Mesenchymal stem cell (in vitro differentiated cells and primary cell): ENCODE results near the gene FLG.

ENCODE experiments used
- DNase-seq: peaks from one replicate; pipeline ENCODE4 v3.0.0-alpha.2; 2013
- H2AFZ ChIP-seq: one replicate; pipeline ENCODE4 v1.6.1; 2013; ENCODE audit warnings: low read depth, mild to moderate bottlenecking, control low read depth, inconsistent platforms, low read length, moderate library complexity
- H2AK5ac ChIP-seq: 2 replicates; pipeline ENCODE4 v1.6.1; 2013; ENCODE audit warnings: low read length, moderate library complexity, mild to moderate bottlenecking, inconsistent platforms; ENCODE audit not compliant: severe bottlenecking
- H2BK120ac ChIP-seq: one replicate; pipeline ENCODE4 v1.6.1; 2013; ENCODE audit warnings: low read depth, mild to moderate bottlenecking, inconsistent platforms, low read length, moderate library complexity
- H2BK12ac ChIP-seq, 2 experiments: one replicate each; pipeline ENCODE4 v1.6.1; 2013; ENCODE audit warnings: inconsistent platforms in 2 of 2, low read length in 2 of 2, mild to moderate bottlenecking in 2 of 2, moderate library complexity in 2 of 2, control low read depth in 1 of 2
- H2BK15ac ChIP-seq: one replicate; pipeline ENCODE4 v1.6.1; 2013; ENCODE audit warnings: mild to moderate bottlenecking, low read depth, inconsistent platforms; ENCODE audit not compliant: poor library complexity, severe bottlenecking
- H2BK5ac ChIP-seq: 2 replicates; pipeline ENCODE4 v1.6.1; 2013; ENCODE audit warnings: low read depth, mild to moderate bottlenecking, low read length, control low read depth, inconsistent platforms; ENCODE audit not compliant: poor library complexity, severe bottlenecking
- H3K14ac ChIP-seq, 2 experiments: one replicate each; pipeline ENCODE4 v1.6.1; 2013; ENCODE audit warnings: inconsistent platforms in 2 of 2, low read length in 2 of 2, control low read depth in 1 of 2, mild to moderate bottlenecking in 1 of 2, moderate library complexity in 1 of 2
- H3K18ac ChIP-seq, 2 experiments: one replicate each; pipeline ENCODE4 v1.6.1; 2013; ENCODE audit warnings: inconsistent platforms in 2 of 2, low read length in 2 of 2, control low read depth in 1 of 2, low read depth in 1 of 2, mild to moderate bottlenecking in 1 of 2
- H3K23ac ChIP-seq, 2 experiments: one replicate each; pipeline ENCODE4 v1.6.1; 2013; ENCODE audit warnings: inconsistent platforms in 2 of 2, low read length in 2 of 2, mild to moderate bottlenecking in 2 of 2, moderate library complexity in 2 of 2, control low read depth in 1 of 2
- H3K27ac ChIP-seq: 2 replicates; pipeline ENCODE4 v1.5.1; 2013; ENCODE audit warnings: mild to moderate bottlenecking, moderate library complexity, low read length, control low read depth, inconsistent platforms; ENCODE audit not compliant: poor library complexity, severe bottlenecking
- H3K27me3 ChIP-seq, 2 experiments: 2 replicates each; pipeline versions ENCODE4 v1.6.1 to v1.7.0; 2013; ENCODE audit warnings: low read length in 2 of 2, mild to moderate bottlenecking in 2 of 2, moderate library complexity in 2 of 2, control low read depth in 1 of 2, inconsistent platforms in 1 of 2; ENCODE audit not compliant: control insufficient read depth in 1 of 2, insufficient read depth in 1 of 2
- H3K36me3 ChIP-seq, 2 experiments: 2 replicates each; pipeline versions ENCODE4 v1.6.1 to v1.7.0; 2013; ENCODE audit warnings: low read length in 2 of 2, control low read depth in 1 of 2, inconsistent platforms in 1 of 2, low read depth in 1 of 2, mild to moderate bottlenecking in 1 of 2; ENCODE audit not compliant: insufficient read depth in 2 of 2, control insufficient read depth in 1 of 2
- H3K4ac ChIP-seq, 2 experiments: one replicate each; pipeline ENCODE4 v1.6.1; 2013; ENCODE audit warnings: inconsistent platforms in 2 of 2, low read length in 2 of 2, mild to moderate bottlenecking in 2 of 2, moderate library complexity in 2 of 2, control low read depth in 1 of 2, low read depth in 1 of 2
- H3K4me1 ChIP-seq: 2 replicates; pipeline ENCODE4 v1.6.1; 2013; ENCODE audit warnings: low read depth, low read length, control low read depth; ENCODE audit not compliant: control insufficient read depth, insufficient read depth
- H3K4me2 ChIP-seq: 2 replicates; pipeline ENCODE4 v1.6.1; 2013; ENCODE audit warnings: low read length, mild to moderate bottlenecking, inconsistent platforms; ENCODE audit not compliant: poor library complexity, severe bottlenecking
- H3K4me3 ChIP-seq, 2 experiments: 2 replicates each; pipeline versions ENCODE4 v1.5.1 to v1.7.0; 2013; ENCODE audit warnings: low read length in 2 of 2, mild to moderate bottlenecking in 2 of 2, control low read depth in 1 of 2, low read depth in 1 of 2; ENCODE audit not compliant: insufficient read depth in 1 of 2
- H3K79me1 ChIP-seq: replicated peaks from 2 replicates; pipeline ENCODE4 v1.6.1; 2013; ENCODE audit warnings: mild to moderate bottlenecking, control low read depth, low read length, inconsistent platforms; ENCODE audit not compliant: poor library complexity, severe bottlenecking
- H3K9ac ChIP-seq: 2 replicates; pipeline ENCODE4 v1.7.0; 2013; ENCODE audit warnings: mild to moderate bottlenecking, low read length, moderate library complexity
- H3K9me3 ChIP-seq: 2 replicates; pipeline ENCODE4 v1.7.0; 2013; ENCODE audit warnings: mild to moderate bottlenecking, low read length; ENCODE audit not compliant: control insufficient read depth
- H4K8ac ChIP-seq: one replicate; pipeline ENCODE4 v1.6.1; 2013; ENCODE audit warnings: inconsistent platforms, mild to moderate bottlenecking, low read length, moderate library complexity
- H4K91ac ChIP-seq: one replicate; pipeline ENCODE4 v1.6.1; 2013; ENCODE audit warnings: mild to moderate bottlenecking, low read length, inconsistent platforms
- WGBS: methylation state at CpG from one replicate; pipeline ENCODE4 v1.1.7; 2013; ENCODE audit warnings: mixed read lengths; 5-methylcytosine and 5-hydroxymethylcytosine counted together

FLG gene

DNA sequence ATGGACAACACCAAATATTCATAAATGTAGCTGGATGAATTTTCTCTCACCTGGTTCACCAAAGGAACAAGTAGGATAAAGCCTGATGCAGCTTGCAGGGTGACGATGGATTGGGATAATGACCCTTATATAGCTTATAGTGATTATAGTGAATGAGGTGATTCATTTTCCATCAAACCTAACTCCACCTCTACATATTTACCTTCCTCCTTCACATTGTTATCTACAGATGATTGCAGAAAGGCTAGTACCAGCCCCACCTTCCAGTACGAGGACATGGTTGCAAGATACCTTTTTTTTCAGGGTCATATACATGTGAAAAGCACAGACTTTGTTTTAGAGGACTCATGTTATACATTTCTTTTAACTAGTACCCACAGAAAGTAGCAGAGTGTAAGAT lies 34.9 kb upstream of the FLG start, which contains the start of gene FLG2:
FLG2 (minus strand) TSS at position 101 of the 400 bp plus-strand sequence. CDS start 1,122 bp downstream, outside the sequence.
- H2BK15ac ChIP-seq = no peak within 1 kb of the TSS
- no peak within 1 kb of the TSS for H3K9ac ChIP-seq
- no peak within 1 kb of the TSS for H2BK120ac ChIP-seq
- no peak within 1 kb of the TSS for H3K18ac ChIP-seq
- no peak within 1 kb of the TSS for H3K4me2 ChIP-seq
- H3K14ac ChIP-seq = no peak within 1 kb of the TSS
- no peak within 1 kb of the TSS for H3K4me3 ChIP-seq
- H3K36me3 ChIP-seq = no peaks in the 10 kb centered on the region
- H3K4me1 ChIP-seq = no peaks in the 10 kb centered on the region
- 50% methylated on average over 1 of the region's 2 CpGs for WGBS
- H2BK12ac ChIP-seq = no peak within 1 kb of the TSS
- no peak within 1 kb of the TSS for H3K23ac ChIP-seq
- no peak within 1 kb of the TSS for H4K8ac ChIP-seq
- H3K9me3 ChIP-seq = peaks cover 9% of the 10 kb centered on the region
- no peak within 1 kb of the TSS for H4K91ac ChIP-seq
- H2BK5ac ChIP-seq = no peak within 1 kb of the TSS
- H3K27me3 ChIP-seq = no peaks in the 10 kb centered on the region
- H3K27ac ChIP-seq = no peak within 1 kb of the TSS
- H2AFZ ChIP-seq = no peak within 1 kb of the TSS
- H3K79me1 ChIP-seq = no peaks in the 10 kb centered on the region
- no peak within 1 kb of the TSS for H3K4ac ChIP-seq
- H2AK5ac ChIP-seq = no peak within 1 kb of the TSS
- no peak for DNase-seq

- Histone ChIP-seq H2AK5ac (no peak overlapping the region), H3K9me3 (peaks cover 13% of the 10 kb centered on the region), H3K27me3 (no peaks in the 10 kb centered on the region), H3K23ac (no peak overlapping the region), H3K4me1 (no peaks in the 10 kb centered on the region), H3K36me3 (no peaks in the 10 kb centered on the region), H4K8ac (no peak overlapping the region), H2AFZ (no peak overlapping the region), H2BK15ac (no peak overlapping the region), H3K4ac (no peak overlapping the region), H3K9ac (no peak overlapping the region), H3K4me3 (no peak overlapping the region), H3K4me2 (no peak overlapping the region), H2BK120ac (no peak overlapping the region), H3K79me1 (no peaks in the 10 kb centered on the region), H3K27ac (no peak overlapping the region), H3K14ac (no peak overlapping the region), H2BK12ac (no peak overlapping the region), H4K91ac (no peak overlapping the region), H3K18ac (no peak overlapping the region), H2BK5ac (no peak overlapping the region)
- no peak for DNase-seq
- 24% methylated on average over 1 of the region's 1 CpG for WGBS
These were observed 31.7 kb upstream of the FLG start for GRCh38 chr1:152356736-152357135.

DNA sequence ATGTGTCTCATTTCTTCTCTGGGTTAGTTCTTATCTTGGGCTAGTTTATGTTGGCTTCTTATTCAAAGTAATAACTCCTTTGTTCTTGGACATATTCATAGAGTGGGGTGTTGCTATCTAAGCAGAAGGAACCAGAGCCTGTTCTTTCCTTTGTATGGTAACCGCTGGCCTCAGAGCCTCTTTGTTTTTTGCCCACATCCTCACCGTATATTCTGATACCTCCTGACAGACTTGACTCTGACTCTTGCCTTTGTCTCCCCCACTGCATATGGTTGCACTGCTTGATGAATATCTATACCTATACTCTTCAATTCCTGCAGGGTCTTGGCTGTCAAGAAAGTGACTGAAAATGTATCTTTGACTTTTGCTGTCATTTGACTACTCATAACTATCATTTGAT lies 24.6 kb upstream of the FLG start:
- no peak overlapping the region for H4K8ac ChIP-seq
- no peak overlapping the region for H2AFZ ChIP-seq
- peaks cover 4% of the 10 kb centered on the region for H3K9me3 ChIP-seq
- H3K27ac ChIP-seq = no peak overlapping the region
- no peak overlapping the region for H2BK120ac ChIP-seq
- H3K27me3 ChIP-seq = no peaks in the 10 kb centered on the region
- no peak overlapping the region for H3K14ac ChIP-seq
- H3K79me1 ChIP-seq = no peaks in the 10 kb centered on the region
- H3K18ac ChIP-seq = no peak overlapping the region
- no peak overlapping the region for H3K4ac ChIP-seq
- no peak overlapping the region for H3K4me3 ChIP-seq
- no peak overlapping the region for H2AK5ac ChIP-seq
- no peaks in the 10 kb centered on the region for H3K36me3 ChIP-seq
- no peak for DNase-seq
- H2BK12ac ChIP-seq = no peak overlapping the region
- H3K4me2 ChIP-seq = no peak overlapping the region
- H2BK5ac ChIP-seq = no peak overlapping the region
- no peak overlapping the region for H2BK15ac ChIP-seq
- WGBS = 57% methylated on average over 2 of the region's 2 CpGs
- no peaks in the 10 kb centered on the region for H3K4me1 ChIP-seq
- H3K23ac ChIP-seq = no peak overlapping the region
- H3K9ac ChIP-seq = no peak overlapping the region
- H4K91ac ChIP-seq = no peak overlapping the region

GRCh38 chr1:152348447-152348846 lies 23.4 kb upstream of the FLG start:
- Histone ChIP-seq H2AFZ (no peak overlapping the region), H4K8ac (no peak overlapping the region), H3K4me2 (no peak overlapping the region), H3K23ac (no peak overlapping the region), H3K9ac (no peak overlapping the region), H3K4me1 (no peaks in the 10 kb centered on the region), H2AK5ac (no peak overlapping the region), H4K91ac (no peak overlapping the region), H3K14ac (no peak overlapping the region), H3K27me3 (no peaks in the 10 kb centered on the region), H2BK120ac (no peak overlapping the region), H2BK15ac (no peak overlapping the region), H2BK12ac (no peak overlapping the region), H3K4ac (no peak overlapping the region), H3K4me3 (no peak overlapping the region), H3K36me3 (no peaks in the 10 kb centered on the region), H3K79me1 (no peaks in the 10 kb centered on the region), H3K27ac (no peak overlapping the region), H3K18ac (no peak overlapping the region), H2BK5ac (no peak overlapping the region), H3K9me3 (no peaks in the 10 kb centered on the region)
- DNase-seq = no peak
- WGBS = 4% methylated on average over 1 of the region's 1 CpG
